ENCODE data around the gene LDB3.

Gene LDB3

DNA sequence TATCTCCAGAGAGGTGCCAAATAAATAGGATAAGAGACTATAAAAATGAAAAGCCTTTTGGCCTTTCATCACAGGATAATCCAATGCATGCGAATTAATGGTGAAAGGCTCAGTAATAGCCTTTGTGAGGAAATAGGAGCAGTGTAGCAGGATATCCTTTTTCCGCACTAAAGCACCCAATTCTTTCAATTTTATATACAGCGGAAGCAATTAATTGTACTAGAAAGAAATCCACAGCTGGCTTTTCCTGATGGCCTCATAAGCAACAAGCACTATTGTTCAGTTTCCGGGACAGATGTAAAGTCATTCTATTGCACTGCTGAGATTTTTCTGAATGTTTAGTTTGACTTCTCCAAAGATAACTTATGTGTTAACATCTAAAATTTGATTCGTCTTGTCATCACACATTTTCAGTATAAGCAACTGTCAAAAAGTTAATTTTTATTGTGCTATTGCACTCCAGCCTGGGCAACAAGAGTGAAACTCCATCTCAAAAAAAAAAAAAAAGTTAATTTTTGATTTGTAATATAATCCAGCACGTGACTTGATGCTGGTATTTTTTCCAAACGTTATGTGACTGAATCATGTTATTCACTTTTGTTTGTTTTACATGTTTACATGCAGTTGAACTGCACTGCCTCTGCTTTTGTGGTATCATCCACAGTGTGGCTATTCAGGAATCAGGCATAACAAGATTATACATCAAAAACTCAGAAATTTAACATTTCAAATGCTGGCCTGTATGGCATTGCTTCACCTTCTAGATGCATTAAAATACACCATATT is 79.7 kb downstream of the LDB3 start:
- H3K4me3 ChIP-seq (ENCODE audit: low read depth, low read length) = no peak overlapping the region
- TF ChIP-seq, protein P1, sequence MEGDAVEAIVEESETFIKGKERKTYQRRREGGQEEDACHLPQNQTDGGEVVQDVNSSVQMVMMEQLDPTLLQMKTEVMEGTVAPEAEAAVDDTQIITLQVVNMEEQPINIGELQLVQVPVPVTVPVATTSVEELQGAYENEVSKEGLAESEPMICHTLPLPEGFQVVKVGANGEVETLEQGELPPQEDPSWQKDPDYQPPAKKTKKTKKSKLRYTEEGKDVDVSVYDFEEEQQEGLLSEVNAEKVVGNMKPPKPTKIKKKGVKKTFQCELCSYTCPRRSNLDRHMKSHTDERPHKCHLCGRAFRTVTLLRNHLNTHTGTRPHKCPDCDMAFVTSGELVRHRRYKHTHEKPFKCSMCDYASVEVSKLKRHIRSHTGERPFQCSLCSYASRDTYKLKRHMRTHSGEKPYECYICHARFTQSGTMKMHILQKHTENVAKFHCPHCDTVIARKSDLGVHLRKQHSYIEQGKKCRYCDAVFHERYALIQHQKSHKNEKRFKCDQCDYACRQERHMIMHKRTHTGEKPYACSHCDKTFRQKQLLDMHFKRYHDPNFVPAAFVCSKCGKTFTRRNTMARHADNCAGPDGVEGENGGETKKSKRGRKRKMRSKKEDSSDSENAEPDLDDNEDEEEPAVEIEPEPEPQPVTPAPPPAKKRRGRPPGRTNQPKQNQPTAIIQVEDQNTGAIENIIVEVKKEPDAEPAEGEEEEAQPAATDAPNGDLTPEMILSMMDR (IDR thresholded peaks at IDR 0.05; ENCODE audit: borderline replicate concordance, insufficient read depth, low read depth, low read length) = no peak

DNA sequence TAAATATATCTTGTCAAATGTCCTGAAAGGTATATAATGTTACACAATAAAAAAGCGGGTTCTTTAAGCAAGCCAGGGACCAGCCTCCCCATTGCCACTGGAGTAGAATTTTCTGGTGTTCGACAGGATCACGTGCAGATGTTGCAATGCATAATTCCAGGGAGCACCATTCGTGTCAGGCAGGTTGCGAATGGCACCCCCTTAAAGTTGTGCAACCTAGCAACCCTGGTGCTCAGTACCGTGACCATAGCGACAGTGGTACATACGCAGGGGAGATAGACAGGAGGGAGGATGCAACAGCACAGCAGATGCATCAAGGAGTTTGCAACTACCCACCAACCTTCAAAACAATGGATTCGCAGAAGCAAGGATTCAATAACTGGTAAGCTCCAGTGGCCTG is 81.5 kb downstream of the LDB3 start:
- H3K4me3 ChIP-seq (ENCODE audit: low read depth, low read length) = no peak overlapping the region
- TF ChIP-seq, protein P1 (IDR thresholded peaks at IDR 0.05; ENCODE audit: borderline replicate concordance, insufficient read depth, low read depth, low read length) = no peak

DNA sequence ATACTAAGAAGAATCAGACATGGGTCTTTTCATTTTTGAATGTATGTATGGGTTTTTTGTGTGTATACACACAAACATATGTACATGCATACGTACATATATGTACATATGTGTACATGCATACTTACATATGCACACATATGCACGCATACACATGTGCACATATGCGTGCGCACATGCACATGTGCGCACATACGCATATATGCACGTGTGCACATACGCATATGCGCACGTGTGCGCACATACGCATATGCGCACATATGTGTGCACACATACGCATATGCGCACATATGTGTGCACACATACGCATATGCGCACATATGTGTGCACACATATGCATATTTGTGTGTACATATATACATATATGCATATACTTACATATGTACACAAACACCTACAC is 83.2 kb downstream of the LDB3 start:
- H3K4me3 ChIP-seq (ENCODE audit: low read depth, low read length) = no peak overlapping the region
- TF ChIP-seq, protein P1 (IDR thresholded peaks at IDR 0.05; ENCODE audit: borderline replicate concordance, insufficient read depth, low read depth, low read length) = no peak

DNA sequence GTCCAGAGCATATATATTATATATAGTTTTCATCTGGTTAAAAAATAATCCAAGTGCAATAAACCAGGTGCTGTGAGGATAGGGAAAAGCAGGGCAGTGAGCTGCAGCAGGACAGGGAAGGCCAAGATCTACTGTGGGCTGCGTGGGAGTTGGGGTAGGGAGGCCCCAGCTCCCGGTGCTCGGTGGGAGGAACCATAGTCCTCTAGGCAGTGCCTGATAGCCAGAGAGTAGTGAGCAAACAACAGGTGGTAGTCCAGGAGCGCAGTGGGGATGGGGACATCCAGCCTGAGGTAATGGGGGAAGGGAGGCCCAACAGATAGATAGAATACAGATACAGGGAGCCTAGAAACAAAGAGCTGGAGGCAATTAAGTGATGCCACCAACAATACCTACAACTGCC is 84.0 kb downstream of the LDB3 start:
- TF ChIP-seq, protein P1 (IDR thresholded peaks at IDR 0.05; ENCODE audit: borderline replicate concordance, insufficient read depth, low read depth, low read length) = no peak

DNA sequence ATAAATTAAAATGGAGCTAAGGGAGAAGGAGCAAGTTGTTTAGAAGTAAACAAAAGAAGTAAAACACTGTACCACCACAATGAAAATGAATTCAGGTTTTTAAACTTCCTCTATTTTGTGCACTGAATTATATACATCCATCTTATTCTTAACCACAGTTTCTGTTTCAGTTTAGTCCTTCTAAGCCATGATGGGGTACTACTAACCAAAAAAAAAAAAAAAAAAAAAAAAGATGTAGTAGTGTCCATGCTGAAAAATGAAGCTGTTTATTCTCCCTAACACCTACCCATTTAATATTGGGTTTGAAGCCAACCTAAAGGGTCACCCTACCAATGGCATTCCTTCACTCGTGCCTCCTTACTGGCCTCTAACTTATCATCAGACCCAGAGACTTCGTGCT is 84.7 kb downstream of the LDB3 start:
- TF ChIP-seq, protein P1 (IDR thresholded peaks at IDR 0.05; ENCODE audit: borderline replicate concordance, insufficient read depth, low read depth, low read length) = no peak

More for the DNA sequence above, 84.0 kb downstream of the LDB3 start:
- H3K4me3 ChIP-seq (ENCODE audit: low read depth, low read length) = no peak overlapping the region

DNA sequence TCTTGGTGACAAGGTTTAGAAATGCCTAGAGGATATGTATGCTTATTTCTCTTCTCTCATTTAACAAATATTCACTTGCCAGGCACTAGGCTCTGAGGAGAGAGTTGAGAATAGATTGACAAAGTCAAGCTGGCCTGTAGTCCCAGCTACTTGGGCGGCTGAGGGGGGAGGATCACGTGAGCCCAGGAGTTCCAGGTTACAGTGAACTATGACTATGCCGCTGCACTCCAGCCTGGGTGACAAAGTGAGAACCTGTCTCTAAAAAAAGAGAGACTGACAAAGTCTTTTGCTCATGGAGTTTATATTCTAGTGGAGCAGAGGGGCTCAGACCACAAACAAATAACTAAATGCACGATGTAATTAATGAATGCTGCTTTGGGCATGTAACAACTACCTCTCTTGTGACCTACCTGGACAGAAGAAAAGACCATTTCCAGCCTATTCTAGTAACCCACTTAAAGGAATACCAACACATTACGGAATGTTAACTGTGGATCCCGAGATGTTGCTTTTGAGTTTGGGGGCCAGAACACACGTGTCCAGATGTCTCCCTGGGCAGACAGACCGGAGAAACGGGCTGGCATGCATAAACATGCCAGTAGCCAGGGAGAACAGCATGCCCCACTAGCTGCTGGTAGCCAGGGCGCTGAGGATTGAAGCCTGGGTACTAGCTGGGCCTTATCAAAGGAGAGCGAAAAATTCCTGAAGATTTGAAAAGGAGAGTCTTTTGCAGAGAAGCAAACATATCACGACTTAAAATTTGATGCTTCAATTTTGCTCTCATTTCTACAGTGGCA is 85.5 kb downstream of the LDB3 start:
- TF ChIP-seq, protein P1 (IDR thresholded peaks at IDR 0.05; ENCODE audit: borderline replicate concordance, insufficient read depth, low read depth, low read length) = no peak
- no peak overlapping the region for H3K4me3 ChIP-seq (ENCODE audit: low read depth, low read length)

More for the DNA sequence above, 84.7 kb downstream of the LDB3 start:
- H3K4me3 ChIP-seq (ENCODE audit: low read depth, low read length) = no peak overlapping the region

DNA sequence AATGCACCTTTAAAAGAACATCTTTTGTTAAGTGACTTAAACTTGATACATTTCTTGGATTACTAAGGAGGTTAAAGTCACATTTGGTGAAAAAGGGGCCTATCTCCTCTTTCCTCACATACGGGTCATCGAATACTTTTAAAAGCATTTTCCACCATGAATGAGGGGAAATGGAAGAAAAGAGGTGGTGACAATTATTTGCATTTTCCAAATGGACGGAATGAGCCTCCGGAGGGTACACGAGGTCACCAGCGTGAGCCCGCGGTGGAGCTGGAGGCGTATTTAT is 87.1 kb downstream of the LDB3 start:
- peak overlapping the region; percentile 95 for H3K4me3 ChIP-seq (ENCODE audit: low read depth, low read length)

More for the DNA sequence above, 87.1 kb downstream of the LDB3 start:
- TF ChIP-seq, protein P1 (IDR thresholded peaks at IDR 0.05; ENCODE audit: borderline replicate concordance, insufficient read depth, low read depth, low read length) = no peak
